Parathyroid adenoma (tissue), 2 donors: ENCODE data around the gene ITPR2.
"Not testable (repeated sequence)": the region's sequence is repeated elsewhere in the genome, so short reads cannot be mapped to it uniquely, and the experiment has no call there.

Source experiments
- H2AFZ ChIP-seq: fragments of 300-600 bp; sonication (generic); one replicate; pipeline ENCODE4 v1.7.0; 2017; ENCODE audit warnings: antibody characterized with exemption, mild to moderate bottlenecking
- H3K27ac ChIP-seq: fragments of 300-600 bp; sonication (generic); one replicate; pipeline ENCODE4 v1.7.0; 2017
- H3K27me3 ChIP-seq: fragments of 300-600 bp; sonication (generic); one replicate; pipeline ENCODE4 v1.7.0; 2017; ENCODE audit warnings: low read length; ENCODE audit not compliant: control insufficient read depth, insufficient read depth
- H3K36me3 ChIP-seq: fragments of 300-600 bp; sonication (generic); one replicate; pipeline ENCODE4 v1.7.0; 2017; ENCODE audit warnings: low read length; ENCODE audit not compliant: control insufficient read depth, insufficient read depth
- H3K4me1 ChIP-seq: fragments of 300-600 bp; sonication (generic); one replicate; pipeline ENCODE4 v1.7.0; 2017; ENCODE audit warnings: control low read depth
- H3K4me2 ChIP-seq: fragments of 300-600 bp; sonication (generic); one replicate; pipeline ENCODE4 v1.7.0; 2017; ENCODE audit warnings: low read length
- H3K4me3 ChIP-seq: fragments of 300-600 bp; sonication (generic); one replicate; pipeline ENCODE4 v1.7.0; 2017; ENCODE audit warnings: low read depth, low read length
- H3K79me2 ChIP-seq: fragments of 300-600 bp; sonication (generic); one replicate; pipeline ENCODE4 v1.7.0; 2017; ENCODE audit warnings: control low read depth
- H3K9ac ChIP-seq: fragments of 300-600 bp; sonication (generic); one replicate; pipeline ENCODE4 v1.7.0; 2017; ENCODE audit warnings: mild to moderate bottlenecking
- H3K9me3 ChIP-seq: fragments of 300-600 bp; sonication (generic); one replicate; pipeline ENCODE4 v1.7.0; 2017; ENCODE audit warnings: low read length; ENCODE audit not compliant: control insufficient read depth
- CTCF ChIP-seq: fragments of 300-600 bp; sonication (generic); IDR thresholded peaks from one replicate; pipeline ENCODE4 v1.7.0; 2017; ENCODE audit warnings: antibody characterized with exemption, mild to moderate bottlenecking
- donor health status: primary hyperparathyroidism.

ITPR2 gene

DNA sequence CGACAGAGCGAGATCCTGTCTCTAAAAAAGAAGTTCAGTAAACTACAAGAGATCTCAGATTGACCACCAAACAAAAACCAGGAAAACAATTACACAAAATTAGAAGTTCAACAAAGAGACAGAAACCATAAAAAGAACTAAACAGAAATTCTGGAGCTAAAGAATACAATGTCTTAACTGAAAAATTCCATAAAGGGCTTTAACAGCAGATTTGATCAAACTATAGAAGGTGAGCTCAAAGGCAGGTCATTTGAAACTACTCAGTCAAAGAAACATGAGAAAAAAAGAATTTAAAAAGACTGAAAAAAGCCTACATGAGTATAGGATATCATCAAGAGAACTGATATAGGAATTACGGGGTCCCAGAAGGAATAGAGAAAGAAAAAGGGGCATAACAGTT is 71.2 kb downstream of the ITPR2 start:
- Histone ChIP-seq H3K4me1 (no peaks in the 10 kb centered on the region), H3K9me3 (peaks cover 4% of the 10 kb centered on the region), H2AFZ (no peak overlapping the region)

GRCh38 chr12:26760657-26761293 is 72.2 kb downstream of the ITPR2 start:
- no peak overlapping the region for H3K4me2 ChIP-seq
- no peak overlapping the region for H3K9ac ChIP-seq
- no peak overlapping the region for H3K27ac ChIP-seq
- H3K9me3 ChIP-seq, result peaks cover 4% of the 10 kb centered on the region
- no peaks in the 10 kb centered on the region for H3K27me3 ChIP-seq
- peaks cover 12% of the 10 kb centered on the region for H3K79me2 ChIP-seq
- no peaks in the 10 kb centered on the region for H3K36me3 ChIP-seq
- no peak overlapping the region for H2AFZ ChIP-seq
- H3K4me1 ChIP-seq, result no peaks in the 10 kb centered on the region
- TF ChIP-seq CTCF, result no peak
- H3K4me3 ChIP-seq, result no peak overlapping the region

More for the DNA sequence above, 71.2 kb downstream of the ITPR2 start:
- TF ChIP-seq CTCF, result no peak
- Histone ChIP-seq H3K36me3 (no peaks in the 10 kb centered on the region), H3K9ac (no peak overlapping the region), H3K27me3 (no peaks in the 10 kb centered on the region), H3K27ac (no peak overlapping the region), H3K79me2 (peaks cover 12% of the 10 kb centered on the region), H3K4me3 (no peak overlapping the region), H3K4me2 (no peak overlapping the region)

DNA sequence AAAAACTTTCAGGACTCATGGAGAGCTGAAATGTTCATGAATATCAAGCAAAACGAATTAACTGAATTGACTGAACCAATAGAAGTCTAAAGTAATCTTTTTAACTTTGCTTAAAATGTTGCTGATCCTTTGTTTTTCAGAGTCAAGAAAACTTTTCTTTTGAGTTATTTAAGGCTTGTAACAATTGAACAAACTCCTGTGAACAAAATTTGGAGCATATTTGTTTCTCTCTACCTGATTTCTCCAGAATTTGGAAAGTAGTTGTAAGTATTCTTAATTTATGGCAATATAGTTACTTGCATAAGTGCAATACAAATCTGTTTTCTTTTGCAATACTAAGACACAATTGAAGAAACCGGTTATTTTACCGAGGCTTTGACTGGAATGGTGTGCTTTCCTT is 77.6 kb downstream of the ITPR2 start:
- not testable (repeated sequence) for H3K27me3 ChIP-seq, H3K79me2 ChIP-seq, H3K4me1 ChIP-seq, H3K9ac ChIP-seq, H3K36me3 ChIP-seq, H3K4me2 ChIP-seq, H3K27ac ChIP-seq, H3K4me3 ChIP-seq, H3K9me3 ChIP-seq, H2AFZ ChIP-seq

GRCh38 chr12:26754148-26754547 is 78.8 kb downstream of the ITPR2 start:
- Histone ChIP-seq H3K27ac (no peak overlapping the region), H3K27me3 (no peaks in the 10 kb centered on the region), H3K79me2 (peaks cover 5% of the 10 kb centered on the region), H2AFZ (no peak overlapping the region), H3K9me3 (no peaks in the 10 kb centered on the region), H3K9ac (no peak overlapping the region), H3K4me3 (no peak overlapping the region), H3K4me1 (no peaks in the 10 kb centered on the region), H3K36me3 (no peaks in the 10 kb centered on the region), H3K4me2 (no peak overlapping the region)
- TF ChIP-seq CTCF, result no peak

DNA sequence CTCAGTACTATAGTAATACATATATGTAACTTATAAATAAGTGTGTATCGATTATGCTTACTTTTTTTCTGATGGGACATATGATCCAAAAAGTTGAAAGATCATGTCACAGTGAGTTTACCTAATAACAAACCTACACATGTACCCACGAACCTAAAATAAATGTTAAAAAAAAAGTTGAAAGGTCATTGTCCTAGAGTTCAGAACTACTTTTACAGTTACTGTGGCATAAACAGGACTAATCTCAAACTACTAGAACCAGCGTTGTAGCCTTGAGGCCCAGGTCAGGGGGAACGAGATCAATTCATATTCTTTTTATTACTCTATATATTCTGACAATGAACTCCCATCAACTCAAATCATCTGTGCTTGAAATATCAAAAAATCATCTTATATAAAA is 81.8 kb downstream of the ITPR2 start:
- TF ChIP-seq CTCF, result no peak
- no peak overlapping the region for H2AFZ ChIP-seq
- no peaks in the 10 kb centered on the region for H3K27me3 ChIP-seq
- H3K9me3 ChIP-seq, result no peaks in the 10 kb centered on the region
- no peak overlapping the region for H3K4me2 ChIP-seq
- no peaks in the 10 kb centered on the region for H3K36me3 ChIP-seq
- no peak overlapping the region for H3K4me3 ChIP-seq
- no peaks in the 10 kb centered on the region for H3K4me1 ChIP-seq
- peaks cover 5% of the 10 kb centered on the region for H3K79me2 ChIP-seq
- no peak overlapping the region for H3K27ac ChIP-seq
- no peak overlapping the region for H3K9ac ChIP-seq
